NCI-H1048 (cell line): ENCODE measurements around the gene PLA2G4B.

ENCODE experiments used
- DNase-seq: peaks from one replicate; lab custom pipeline; 2025; lab: John Stamatoyannopoulos, UW

PLA2G4B gene

DNA sequence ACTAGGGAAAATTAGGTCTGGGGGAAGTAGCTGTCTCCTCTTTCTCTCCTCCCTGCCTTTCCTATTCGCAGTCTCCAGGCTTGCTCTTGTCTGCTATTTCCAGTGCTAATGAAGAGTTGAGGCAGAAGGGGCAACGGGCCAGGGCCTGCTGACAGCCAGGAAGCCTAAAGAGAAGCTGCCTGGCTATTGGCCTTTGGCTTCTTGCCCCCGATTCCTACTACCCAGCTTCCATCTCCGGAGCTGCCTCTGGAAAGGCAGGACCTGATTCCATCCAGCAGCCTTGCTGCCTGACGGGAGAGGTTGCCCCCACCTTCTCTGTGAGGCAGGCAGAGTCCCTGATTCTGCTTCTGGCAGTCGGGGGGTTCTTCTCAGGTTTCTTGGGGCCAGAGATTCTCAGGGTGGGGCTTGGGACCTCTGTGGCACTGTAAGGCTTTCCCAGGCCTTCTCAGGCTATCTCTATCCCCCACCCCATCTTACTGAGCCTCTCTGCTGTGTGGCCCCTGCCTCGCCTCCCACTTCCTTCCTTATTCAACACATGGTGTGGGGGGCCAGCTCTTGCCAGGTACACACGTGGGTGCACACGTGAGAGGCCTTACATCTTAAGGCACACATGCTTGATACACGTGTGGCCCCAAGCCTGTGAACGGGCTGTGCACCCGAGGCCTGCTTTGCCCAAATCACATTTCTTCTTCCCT, 29.0 kb upstream of the PLA2G4B start:
- no peak for DNase-seq

DNA sequence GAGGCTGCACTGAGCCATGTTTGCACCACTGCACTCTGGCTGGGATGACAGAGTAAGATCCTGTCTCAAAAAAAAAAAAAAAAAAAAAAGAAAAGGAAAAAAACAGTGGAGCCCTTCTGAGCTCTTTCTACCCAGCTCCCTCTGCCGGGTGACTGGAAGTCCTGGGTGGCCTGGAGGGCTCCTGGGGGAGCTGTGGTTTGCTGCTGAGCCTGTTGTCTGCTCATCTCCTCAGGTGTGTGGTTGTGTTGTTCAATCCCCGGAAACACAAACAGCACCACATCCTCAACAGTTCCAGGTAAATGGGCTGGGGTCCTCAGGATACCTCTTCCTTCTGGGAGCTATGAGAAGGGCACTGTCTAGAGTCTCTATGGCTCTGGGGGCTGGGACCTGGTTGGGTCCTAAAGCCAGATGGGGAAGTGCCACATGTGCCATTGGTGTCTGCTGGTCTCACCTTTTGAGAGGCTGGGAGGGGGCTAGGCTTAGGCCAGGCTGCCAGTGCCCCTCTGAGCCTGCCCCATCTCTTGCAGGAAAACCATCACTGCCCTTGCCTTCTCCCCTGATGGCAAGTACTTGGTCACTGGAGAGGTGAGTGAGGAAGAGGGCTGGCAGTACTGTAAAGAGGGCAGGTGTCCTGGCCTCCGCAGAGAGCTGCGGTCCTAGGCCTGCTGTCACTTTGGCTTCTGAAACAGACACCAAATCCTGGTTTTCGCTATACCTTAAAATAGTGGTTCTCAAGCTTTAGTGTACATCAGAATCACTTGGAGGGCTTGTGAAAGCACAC, 27.8 kb upstream of the PLA2G4B start:
- DNase-seq, result no peak

DNA sequence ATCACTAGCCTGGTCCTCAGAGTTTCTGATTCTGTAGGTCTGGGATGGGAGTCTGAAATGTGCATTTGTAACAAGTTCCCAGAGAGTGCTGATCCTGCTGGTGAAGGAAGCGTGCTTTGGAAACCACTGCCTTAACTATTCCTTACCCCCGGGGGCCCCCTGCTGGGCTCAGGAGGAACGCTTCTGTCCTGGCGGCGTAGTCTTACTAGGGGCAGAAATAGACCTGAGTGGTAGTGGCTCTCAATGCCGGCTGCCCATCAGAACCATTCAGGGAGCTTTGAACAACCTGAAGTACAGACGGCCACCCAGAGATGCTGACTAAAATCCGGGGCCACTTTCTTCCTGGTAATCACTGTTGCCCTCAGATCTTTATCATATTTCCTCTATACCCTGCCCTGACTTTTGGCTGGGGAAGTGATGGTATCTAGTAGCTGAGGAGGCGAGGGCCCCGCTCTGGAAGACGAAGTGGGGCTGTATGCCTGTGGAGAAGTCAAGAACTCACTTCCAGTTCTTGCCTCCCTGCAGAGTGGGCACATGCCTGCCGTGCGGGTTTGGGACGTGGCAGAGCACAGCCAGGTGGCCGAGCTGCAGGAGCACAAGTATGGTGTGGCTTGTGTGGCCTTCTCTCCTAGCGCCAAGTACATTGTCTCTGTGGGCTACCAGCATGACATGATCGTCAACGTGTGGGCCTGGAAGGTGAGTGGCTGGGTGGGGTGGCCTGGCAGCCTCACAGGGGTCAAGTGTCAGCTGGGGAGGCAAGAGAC, 27.0 kb upstream of the PLA2G4B start:
- DNase-seq, result peak; percentile 35

DNA sequence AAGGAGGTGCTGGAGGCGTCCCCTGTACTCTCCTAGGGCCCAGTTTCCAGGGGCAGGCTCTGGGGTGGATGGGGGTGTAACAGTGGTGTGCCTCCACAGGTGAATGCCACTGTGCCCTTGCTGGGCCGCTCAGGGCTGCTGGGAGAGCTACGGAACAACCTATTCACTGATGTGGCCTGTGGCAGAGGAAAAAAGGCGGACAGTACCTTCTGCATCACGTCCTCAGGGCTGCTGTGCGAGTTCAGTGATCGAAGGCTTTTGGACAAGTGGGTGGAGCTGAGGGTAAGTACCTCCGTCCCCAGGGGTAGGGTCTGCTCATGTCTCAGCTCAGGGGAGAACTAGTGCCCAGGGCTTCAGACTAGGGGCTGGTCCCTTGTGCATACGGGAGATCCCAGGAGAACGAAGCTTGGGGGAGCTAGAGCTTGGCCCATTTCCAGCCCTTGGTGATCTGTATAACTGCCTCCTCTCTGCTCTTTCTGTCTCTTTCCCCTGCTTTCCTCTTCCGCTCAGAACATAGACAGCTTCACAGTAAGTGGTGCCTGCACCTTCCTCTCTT, 25.7 kb upstream of the PLA2G4B start:
- no peak for DNase-seq

DNA sequence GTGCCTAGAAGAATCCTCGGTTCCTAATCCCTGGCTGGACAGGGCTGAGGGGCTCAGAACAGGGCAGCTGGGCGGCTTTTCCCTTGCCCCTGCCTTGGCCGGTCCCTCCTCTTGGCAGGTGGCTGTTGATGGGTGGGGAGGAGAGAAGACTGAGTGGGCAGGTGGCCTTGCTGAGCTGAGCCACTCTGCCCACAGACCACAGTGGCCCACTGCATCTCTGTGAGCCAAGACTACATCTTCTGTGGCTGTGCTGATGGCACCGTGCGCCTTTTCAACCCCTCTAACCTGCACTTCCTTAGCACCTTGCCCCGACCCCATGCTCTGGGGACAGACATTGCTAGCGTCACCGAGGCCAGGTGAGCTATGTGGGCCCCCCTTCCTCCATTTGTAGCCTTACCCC, 25.2 kb upstream of the PLA2G4B start:
- no peak for DNase-seq

DNA sequence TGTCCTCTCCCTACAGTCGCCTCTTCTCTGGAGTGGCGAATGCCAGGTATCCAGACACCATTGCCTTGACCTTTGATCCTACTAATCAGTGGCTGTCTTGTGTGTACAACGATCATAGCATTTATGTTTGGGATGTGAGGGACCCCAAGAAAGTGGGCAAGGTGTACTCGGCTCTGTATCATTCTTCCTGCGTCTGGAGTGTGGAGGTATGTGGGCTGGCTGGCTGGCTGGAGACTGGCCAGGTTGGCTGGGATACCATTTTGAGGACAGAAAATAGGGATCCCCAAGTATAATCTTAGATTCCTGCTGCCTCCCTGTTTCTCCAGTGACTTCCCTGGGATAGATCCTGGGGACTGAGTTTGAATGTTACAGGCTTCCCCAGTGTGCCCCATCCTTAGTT, 24.1 kb upstream of the PLA2G4B start:
- DNase-seq, result no peak

DNA sequence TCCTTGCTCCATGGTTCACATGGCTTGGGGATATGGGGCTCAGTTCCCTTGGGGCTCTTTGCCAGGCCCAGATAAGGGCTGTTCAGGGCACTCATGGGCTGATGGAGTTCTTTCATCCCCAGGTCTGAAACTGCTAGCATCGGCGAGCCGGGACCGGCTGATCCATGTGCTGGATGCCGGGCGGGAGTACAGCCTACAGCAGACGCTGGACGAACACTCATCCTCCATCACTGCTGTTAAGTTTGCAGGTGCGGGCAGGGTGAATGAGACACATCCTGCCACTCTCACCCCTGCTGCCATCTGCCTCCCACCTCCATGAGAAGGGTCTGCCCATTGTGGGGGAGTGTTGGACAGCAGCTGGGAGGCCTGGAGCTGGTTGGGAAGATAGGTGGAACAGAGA, 21.9 kb upstream of the PLA2G4B start:
- no peak for DNase-seq

DNA sequence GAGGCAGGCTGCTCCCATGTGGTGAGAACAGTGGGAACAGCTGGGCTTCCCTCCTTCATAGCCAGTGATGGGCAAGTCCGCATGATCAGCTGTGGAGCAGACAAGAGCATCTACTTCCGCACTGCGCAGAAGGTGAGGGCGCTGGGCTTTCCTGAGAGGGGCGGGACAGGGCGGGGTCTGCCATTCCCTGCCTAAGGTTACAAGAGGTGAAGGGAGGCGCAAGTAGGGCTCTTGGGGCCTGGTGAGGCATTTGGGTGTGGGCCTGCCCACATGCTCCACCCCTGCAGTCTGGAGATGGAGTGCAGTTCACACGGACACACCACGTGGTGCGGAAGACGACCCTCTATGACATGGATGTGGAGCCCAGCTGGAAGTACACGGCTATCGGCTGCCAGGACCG, 21.3 kb upstream of the PLA2G4B start:
- no peak for DNase-seq

DNA sequence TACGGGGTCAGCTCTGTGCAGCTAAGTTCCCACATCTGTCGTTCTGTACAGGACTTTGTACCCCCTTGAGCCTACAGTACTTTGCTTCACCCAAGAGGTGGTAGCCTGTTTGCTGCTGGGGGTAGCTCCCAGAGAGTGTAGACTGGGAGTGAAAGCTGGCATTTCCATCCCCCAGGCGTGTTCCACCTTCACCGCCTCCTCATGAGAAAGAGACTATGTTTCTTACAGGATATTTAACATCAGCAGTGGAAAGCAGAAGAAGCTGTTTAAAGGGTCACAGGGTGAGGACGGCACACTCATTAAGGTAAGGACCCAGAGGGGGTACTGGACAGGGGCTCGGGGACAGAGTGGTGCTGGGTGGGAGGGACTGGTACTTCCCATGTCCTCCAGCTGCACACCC, 20.9 kb upstream of the PLA2G4B start:
- no peak for DNase-seq

DNA sequence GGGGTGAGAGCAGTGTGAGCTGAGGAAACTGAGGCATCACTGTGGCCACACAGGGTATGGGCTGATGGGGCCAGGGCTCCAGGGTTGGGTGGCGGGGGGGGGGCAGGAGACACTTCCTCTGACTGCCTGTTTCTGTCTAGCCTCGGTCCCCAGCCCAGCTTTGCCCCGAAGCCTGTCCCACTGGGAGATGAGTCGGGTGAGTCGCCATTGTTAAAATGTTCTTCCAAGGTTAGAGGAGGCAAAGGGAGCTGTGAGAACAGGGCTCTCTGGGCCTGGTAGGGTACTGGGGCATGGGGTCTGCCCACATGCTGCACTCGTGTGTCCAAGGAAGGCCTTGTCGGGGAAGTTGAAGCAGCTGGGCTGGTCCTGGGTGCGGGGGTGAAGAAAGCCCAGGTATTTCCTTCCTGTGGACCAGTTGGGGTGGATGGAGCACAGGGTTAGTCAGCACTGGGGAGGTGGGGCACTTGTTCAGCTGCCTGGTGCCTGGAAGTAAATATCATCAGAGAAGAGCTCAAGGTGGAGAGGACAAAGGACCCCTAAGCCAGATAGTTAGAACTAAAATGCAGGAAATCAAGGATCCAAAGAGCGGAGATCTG, 19.1 kb upstream of the PLA2G4B start:
- no peak for DNase-seq

DNA sequence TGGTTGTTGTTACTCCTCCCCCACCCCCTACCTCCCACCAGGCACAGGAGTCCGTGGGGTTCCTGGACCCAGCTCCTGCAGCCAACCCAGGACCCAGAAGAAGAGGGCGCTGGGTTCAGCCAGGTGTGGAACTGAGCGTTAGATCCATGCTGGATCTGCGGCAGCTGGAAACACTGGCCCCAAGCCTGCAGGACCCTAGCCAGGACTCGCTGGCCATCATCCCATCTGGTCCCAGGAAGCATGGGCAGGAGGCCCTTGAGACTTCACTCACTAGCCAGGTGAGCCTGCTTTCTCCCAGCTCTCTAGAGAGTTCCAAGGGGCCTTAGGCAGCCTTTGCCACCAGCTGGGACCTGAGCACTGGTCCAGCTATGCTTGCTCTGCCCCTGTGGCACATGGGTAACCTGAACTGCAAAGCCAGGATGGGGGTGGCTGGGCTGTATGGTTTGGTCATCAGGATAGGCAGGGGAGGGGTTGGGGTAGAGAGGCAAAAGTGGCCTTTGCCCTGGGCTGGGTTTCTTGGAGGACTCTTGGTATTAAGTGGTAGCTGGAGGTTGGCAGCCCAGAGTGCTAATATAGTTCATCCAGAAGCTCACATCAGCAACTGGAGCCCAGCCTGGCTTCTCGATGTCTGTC, 17.7 kb upstream of the PLA2G4B start:
- DNase-seq, result no peak

DNA sequence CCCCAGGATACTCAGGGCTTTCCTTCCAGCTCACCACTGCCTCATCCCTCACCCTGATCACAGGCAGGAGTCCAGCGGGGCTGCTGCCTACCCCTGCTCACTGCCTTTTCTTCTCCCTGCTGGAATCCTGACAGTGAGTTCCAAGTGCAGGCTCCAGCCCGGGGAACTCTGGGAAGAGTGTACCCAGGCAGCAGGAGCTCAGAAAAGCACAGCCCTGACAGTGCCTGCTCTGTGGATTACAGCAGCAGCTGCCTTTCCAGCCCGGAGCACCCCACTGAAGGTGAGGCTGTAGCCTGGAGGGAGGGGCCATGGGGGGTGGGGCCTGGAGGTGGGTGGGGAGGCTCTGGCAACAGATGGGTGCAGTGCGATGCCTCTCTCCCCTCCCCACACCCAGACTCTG, 16.8 kb upstream of the PLA2G4B start:
- DNase-seq, result no peak

DNA sequence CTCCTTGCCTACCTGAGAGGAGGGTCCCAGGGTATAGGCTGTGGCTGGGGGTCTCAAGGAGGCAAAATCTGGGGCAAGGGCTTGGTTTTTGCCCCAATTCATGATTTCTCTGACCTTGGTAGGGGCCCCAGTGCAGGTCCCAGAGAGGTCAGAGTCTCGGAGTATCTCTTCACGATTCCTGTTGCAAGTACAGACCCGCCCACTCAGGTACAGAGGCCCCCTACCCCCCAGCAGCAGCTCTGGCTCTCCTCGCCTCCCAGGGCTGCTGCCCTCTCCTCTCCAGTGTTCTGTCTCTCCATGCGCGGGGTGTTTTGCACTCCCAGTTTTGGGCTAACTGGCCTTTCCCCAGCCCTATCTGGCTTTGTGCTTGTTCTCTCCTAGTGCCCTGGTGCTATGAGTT, 16.2 kb upstream of the PLA2G4B start:
- no peak for DNase-seq

DNA sequence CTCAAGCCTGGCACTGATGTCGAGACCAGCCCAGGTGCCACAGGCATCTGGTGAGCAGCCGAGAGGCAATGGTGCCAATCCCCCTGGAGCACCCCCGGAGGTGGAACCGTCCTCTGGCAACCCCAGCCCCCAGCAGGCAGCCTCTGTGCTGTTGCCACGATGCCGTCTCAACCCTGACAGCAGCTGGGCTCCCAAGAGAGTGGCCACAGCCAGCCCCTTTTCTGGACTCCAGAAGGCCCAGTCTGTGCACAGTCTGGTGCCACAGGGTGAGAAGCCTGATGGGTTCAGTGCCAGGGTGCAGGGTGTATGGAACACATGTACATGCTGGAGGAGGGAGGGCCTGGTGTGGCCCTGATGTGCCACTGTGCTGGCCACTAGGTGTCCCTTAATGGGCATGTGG, 15.7 kb upstream of the PLA2G4B start:
- DNase-seq, result no peak

DNA sequence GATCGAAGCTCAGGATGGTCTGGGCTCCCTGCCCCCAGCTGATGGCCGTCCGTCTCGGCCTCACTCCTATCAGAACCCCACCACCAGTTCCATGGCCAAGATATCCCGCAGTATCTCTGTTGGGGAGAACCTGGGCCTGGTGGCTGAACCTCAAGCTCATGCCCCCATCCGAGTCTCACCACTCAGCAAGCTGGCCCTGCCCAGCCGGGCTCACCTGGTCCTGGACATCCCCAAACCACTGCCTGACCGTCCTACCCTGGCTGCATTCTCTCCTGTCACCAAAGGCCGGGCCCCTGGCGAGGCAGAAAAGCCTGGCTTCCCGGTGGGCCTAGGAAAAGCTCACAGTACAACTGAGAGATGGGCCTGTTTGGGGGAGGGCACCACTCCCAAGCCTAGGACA, 15.1 kb upstream of the PLA2G4B start:
- DNase-seq, result no peak

DNA sequence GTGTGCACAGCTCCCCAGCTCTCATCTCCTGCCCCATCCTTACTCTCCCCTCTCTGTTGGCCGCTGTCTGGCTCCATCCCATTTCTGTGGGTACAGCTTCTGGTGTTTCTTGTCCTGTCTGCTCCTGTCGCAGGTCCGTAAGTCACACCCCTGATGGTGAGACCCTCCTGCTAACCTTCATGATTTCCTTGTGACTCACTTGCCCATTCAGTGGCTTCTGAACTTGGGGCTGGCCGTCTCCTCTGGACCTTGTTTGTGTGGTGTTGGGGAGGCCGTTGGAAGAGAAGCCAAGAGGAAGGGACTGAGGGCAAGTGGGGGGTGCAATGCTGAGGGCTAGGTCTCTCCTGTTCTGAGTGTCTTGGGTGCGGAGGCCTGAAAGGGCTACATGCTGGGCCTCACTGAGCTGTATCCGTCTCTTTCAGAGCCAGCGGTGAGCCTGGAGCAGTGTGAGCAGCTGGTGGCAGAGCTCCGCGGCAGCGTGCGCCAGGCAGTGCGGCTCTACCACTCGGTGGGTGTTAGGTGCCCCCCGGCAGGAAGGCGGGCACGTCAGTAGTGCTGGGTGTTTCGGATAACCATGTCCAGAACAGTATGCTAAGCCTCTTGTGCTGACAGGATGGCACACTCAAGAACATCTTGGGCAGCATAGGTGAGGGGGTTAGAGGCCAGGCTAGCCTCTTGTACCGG, 14.4 kb upstream of the PLA2G4B start:
- no peak for DNase-seq

DNA sequence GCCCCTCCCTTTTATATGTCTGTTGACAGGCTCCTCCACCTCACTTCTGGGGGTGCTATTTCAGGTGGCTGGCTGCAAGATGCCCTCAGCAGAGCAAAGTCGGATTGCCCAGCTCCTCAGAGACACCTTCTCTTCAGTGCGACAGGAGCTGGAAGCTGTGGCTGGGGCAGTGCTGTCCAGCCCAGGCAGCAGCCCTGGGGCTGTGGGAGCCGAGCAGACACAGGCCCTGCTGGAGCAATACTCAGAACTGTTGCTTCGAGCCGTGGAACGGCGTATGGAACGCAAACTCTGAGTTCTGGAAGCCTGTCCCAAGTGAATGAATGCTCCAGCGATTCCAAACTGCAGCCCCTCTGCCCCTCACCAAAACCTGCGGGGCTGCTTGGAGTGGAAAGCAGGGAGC, 13.5 kb upstream of the PLA2G4B start:
- DNase-seq, result no peak

DNA sequence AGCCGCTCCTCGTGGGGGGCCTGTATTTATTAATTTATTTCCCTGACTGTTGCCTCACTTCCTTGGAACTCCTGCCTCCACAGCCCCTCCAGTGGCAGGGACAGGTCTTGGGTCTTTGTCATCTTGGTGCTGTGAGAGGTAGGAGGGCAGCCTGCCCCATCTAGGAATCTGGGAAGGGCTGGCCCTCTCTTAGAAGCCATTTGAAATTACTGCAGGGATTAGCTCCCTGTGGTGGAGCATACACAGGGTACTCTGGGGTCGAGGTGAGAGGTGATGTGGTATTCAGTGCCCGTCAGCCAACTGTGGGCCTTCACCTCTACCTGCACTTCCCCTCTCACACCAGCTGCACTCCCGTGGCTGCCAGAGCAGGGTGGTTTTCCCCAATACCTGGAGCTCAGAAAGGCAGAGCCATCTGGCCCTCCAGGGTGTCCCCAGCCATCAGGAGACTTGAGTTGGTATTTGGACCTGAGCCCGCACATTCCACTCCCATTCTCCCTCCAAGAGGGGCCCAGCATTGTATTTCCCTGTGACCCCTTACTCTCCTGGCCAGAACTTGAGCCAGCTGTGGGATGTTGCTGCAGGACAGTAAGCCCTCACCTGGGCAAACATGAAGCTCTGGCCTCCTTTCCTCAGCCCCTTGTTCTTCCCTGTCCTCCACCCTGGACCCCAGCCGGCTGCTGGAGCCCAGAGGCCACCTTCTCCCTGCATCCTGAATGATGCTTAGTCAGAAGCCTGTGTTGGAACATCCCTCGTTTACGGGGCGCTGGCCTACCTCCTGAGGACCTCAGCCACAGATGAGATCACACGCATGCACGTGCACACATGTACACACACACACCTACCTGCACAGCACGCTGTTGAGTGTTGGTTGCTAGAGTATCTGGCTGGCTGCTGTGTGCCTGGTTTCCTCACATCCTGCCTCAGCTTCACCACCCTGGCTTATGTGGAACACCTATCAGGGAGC, 12.8 kb upstream of the PLA2G4B start:
- no peak for DNase-seq

DNA sequence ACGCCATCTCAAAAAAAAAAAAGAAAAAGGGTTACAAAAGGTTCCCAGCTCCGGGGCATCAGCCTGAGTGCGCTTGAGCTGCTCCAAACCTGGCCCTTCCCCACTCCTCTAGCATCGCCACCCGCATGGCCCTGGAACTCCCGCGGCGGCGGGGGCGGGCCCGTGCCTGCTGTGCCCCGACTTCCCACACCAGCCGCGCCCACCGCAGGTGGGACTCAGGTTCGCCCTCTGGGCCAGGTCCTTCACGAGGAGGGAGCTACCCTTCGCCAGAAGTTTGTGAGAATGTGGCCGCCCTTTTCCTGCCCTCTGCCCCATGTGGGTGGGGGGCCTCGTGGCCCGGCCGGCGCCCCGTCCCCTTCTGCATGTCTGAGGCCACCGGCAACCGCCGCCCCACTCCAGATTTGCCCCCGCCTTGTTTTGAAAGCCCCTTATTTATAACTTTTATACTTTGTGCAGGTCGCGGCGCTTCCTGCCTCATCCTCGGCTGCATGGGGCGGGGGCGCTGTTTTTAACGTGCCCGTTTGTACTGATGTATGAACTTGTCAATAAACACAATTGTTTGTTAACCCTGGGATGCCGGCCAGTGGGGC, 11.3 kb upstream of the PLA2G4B start:
- no peak for DNase-seq
